GM13976 (cell line): ENCODE data around the gene CASZ1.

Experiments used
- DNase-seq: peaks from one replicate; pipeline ENCODE4 v3.0.0; 2012; ENCODE audit warnings: low spot score
- in situ Hi-C: fragments of 300-500 bp; cut with MboI; formaldehyde crosslinking; loops from one replicate; pipeline ENCODE4 v1.12.0; 2022; ENCODE audit warnings: low sequenced_read_pairs, mixed read lengths, inconsistent platforms; ENCODE audit not compliant: unreplicated experiment
- TF ChIP-seq, protein P1 (sequence below): IDR thresholded peaks from 2 replicates; pipeline ENCODE4 v1.5.1; 2012; ENCODE audit warnings: borderline replicate concordance, mild to moderate bottlenecking; ENCODE audit not compliant: insufficient read depth; ENCODE audit errors: extremely low read depth, missing control alignments, control extremely low read depth

Gene CASZ1

DNA sequence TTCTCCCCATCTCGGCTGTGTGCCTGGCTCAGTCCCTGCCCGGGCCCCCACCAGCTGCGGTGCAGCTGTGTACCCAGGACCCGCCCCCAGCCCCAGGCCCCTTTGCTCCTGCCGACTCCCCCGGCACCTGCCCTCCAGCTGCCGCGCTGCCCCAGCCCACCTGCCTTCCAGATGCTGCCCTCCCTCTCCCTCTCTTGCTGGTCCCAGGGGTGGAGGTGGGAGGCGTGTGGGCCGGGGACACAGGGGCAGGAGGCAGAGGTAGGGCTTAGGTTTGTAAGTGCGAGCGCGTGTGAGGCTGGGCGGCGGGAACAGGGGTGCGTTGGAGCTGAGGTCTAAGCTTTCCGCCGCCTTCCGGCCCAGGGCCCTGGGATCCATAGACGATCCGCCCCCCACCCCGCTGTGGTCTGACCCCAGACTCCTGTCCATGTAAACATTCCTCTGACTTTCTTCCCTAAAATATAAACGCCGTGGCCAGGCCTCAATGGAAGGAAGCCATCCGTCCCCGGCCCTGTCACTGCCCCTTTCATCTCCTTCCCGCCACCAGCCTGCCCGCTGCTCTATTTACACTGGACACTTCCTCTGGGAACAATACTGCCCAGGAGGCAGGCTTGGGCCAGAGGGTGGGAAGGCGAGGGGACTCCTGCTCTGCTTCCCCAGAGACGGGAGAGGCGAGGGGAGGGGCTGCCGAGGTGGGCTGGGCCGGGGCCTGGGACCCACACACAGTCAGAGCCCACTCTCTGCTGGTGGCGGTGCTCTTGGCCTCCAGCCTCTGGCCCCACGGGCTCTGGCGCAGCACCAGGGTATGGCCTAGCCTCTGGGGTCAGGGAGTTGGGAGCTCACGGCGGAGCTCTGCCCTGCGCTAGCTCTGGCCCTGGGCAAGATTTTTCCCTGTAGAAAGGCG, 128.3 kb downstream of the CASZ1 start:
- in situ Hi-C loops, result no loop called here
- no peak for DNase-seq
- TF ChIP-seq, protein P1, sequence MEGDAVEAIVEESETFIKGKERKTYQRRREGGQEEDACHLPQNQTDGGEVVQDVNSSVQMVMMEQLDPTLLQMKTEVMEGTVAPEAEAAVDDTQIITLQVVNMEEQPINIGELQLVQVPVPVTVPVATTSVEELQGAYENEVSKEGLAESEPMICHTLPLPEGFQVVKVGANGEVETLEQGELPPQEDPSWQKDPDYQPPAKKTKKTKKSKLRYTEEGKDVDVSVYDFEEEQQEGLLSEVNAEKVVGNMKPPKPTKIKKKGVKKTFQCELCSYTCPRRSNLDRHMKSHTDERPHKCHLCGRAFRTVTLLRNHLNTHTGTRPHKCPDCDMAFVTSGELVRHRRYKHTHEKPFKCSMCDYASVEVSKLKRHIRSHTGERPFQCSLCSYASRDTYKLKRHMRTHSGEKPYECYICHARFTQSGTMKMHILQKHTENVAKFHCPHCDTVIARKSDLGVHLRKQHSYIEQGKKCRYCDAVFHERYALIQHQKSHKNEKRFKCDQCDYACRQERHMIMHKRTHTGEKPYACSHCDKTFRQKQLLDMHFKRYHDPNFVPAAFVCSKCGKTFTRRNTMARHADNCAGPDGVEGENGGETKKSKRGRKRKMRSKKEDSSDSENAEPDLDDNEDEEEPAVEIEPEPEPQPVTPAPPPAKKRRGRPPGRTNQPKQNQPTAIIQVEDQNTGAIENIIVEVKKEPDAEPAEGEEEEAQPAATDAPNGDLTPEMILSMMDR, result no peak

DNA sequence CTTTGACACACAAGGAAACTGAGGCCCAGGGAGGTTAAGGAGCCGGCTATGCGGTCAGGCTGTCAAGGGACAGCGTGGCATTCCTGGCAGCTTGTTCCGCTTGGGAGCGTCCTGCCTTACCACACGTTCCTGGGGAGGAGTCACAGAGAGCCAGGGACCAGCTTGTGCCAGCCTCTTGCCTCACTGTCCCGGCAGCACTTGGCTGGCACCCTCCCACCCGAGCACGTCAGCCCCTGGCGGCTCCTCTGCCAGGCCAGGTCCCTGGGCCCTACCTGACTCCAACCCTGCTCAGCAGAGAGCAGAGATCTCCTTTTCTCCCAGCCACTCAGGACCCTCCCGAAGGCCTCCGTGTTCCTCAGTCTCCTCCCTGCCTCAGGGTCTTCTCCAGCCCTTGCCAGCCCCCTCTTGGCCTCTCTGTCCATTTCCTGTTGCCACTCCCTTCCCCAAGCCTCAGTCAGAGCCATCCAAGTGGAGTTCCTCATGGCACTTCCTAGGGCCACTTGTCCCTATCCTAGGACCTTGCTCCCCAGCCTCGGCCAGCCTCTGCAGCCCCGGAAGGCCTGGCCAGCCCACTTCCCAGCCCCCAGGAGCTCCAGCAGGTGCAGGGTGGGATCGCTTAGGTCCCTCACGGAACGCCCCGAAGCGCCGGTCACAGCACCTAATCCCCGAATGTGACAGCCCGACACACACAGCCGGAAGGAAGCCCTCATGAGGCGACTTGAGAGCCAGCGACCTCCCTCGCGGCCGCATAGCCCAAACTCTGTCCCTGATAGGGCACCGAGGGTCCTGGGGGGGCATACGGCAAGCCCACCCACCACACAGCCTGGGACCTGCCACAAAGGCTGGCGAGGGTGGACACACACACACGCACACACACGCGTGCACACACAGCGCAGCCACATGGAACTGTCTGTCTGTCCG, 130.3 kb downstream of the CASZ1 start:
- no peak for DNase-seq
- TF ChIP-seq, protein P1, result no peak
- in situ Hi-C loops, result no loop called here

DNA sequence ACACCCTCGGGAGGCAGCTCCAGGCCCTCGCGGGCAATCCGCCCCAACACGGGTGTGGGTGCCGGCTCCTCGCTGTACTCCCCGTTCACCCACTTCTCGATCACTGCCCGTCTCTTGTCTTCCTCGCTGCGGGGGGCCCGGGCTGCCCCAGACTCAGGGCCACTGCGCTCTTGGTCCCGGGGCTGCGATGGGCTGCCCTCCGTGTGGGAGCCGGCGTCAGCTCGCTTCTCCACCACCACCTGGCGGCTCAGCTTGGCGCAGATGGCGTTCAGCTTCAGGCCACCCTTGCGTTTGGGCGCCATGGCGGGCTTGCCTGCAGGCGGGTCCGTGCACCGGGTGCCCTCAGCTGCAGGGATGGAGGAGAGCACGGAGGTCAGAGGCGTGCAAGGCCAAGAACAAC, 131.2 kb downstream of the CASZ1 start:
- no peak for DNase-seq
- in situ Hi-C loops, result no loop called here
- TF ChIP-seq, protein P1, result no peak

DNA sequence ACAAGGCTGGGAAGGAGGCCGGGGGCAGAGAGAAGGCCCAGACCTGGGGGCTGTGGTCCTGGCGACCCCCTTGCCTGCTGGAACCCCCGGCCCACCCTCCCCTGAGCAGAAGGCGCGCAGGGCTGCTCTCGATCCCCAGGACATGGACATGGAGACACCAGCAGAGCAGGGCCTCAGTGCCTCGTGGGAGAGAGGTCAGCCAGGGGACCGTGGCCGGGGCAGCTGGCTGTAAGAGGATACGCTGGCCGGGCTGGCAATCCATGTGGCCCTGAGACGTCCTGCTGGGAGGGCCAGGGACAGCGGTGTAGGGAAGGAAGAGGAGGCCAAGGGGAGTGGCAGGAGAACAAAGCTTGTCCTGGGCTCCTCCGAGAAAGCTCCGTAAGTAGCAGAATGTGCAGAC, 132.2 kb downstream of the CASZ1 start:
- TF ChIP-seq, protein P1, result no peak
- in situ Hi-C loops, result no loop called here

DNA sequence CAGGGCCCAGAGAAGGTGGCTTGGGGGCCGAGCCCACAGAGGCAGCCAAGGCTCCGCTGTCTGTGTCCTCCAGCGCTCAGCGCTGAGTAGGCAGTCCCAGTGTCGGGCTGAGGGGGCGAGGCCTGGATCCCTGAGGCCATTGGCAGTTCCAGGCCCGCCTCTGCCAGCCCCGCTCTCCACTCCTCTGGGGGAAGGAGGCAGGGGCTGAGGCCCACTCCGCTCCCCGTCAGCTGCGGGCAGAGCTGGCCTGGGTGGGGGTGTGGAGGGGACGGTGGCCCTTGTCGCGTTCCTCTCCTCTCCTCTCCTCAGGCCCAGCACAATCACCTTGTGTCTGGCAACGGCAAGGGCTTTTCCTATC, 132.8 kb downstream of the CASZ1 start:
- TF ChIP-seq, protein P1, result no peak
- in situ Hi-C loops, result no loop called here
- DNase-seq, result no peak

More for the DNA sequence above, 132.2 kb downstream of the CASZ1 start:
- no peak for DNase-seq

DNA sequence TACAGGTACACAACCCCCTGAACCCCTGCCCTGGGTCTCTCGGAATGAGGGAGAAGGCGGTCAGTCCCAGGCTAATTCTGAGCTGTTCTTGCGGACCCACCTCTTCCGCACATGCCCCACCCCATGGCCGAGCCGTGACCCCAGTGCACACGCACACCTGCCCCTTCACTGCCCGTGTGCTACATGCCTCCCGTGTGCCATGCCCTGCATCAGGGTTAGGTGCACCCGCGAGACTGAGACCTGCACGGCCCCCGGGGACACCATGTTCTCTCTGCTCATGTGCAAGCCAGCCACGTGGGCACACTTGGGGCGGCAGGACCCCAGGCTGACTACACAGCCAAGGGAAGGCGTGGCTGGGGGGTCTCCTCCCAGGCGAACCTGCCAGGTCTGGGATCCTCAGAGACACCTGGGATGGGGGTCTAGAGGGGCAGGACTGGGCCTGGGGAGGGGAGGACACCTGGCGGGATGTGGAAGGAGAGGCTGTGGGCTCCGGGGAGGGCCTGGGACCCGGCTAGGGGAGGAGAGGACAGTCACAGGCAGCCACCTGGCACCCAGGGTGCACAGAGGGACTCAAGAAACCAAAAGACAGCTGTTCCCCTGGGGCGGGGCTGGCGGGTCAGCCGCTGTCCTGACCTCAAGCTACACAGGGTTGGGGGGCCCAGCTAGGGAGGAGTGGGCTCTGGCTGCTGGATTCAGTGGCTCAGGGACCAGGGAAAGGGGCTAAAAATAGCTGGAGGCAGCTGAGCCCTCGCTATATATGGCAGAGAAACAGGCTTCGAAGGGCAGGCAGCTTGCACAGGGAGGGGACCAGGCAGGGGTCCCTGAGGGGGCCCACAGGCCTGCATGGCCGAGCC, 133.4 kb downstream of the CASZ1 start:
- TF ChIP-seq, protein P1, result no peak
- in situ Hi-C loops, result no loop called here
- no peak for DNase-seq
